Measurements from ENCODE around the gene AP1G2. TPM values are rescaled to one million over a fixed set of nuclear protein-coding genes. Genes with fewer than 3 reads are reported as not detected.

AP1G2 gene
- total and polyA plus RNA-seq, 2 of the 4 experiments (the other 2 are of a cell fraction), result 2.9 to 19.2 TPM

DNA sequence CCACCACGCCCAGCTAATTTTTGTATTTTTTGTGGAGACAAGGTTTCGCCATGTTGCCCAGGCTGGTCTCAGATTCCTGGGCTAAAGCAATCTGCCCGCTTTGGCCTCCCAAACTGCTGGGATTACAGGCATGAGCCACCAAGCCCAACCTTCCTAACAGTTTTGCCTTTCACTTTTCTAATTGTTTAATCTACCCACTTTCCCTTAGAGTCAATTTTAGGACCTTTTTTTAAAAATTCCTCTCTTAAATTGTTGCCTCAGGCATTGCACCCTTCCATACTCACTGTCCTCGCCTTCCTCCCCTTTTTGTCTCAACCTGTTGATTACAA lies 27.5 kb downstream of the AP1G2 start:
- intact Hi-C loops (cut with micrococcal nuclease), result no loop called here
- Histone ChIP-seq H3K9me1 (ENCODE audit: insufficient read depth, low read length) (no peaks in the 10 kb centered on the region), H4K8ac (ENCODE audit: low read depth in 2 of 2, low read length in 2 of 2) (no peak overlapping the region), H2AK5ac (ENCODE audit: low read depth, low read length) (no peak overlapping the region), H4K5ac (ENCODE audit: low read depth, low read length) (no peak overlapping the region), H3K18ac (ENCODE audit: low read depth, low read length) (no peak overlapping the region), H2AK9ac (replicated peaks; ENCODE audit: low read depth, low read length, poor library complexity) (no peak overlapping the region), H3K9ac (ENCODE audit: low read depth, low read length) (no peak overlapping the region), H2AFZ (replicated peaks; ENCODE audit: low read length, poor library complexity) (no peak overlapping the region), H4K20me1 (ENCODE audit: insufficient read depth, low read length) (no peaks in the 10 kb centered on the region; the same call in 1 of the 2 replicates), H3K56ac (ENCODE audit: extremely low read depth, insufficient read depth, low read length) (no peak overlapping the region), H3K27me3 (ENCODE audit: control insufficient read depth, insufficient read depth, low read length) (no peaks in the 10 kb centered on the region), H3K27ac (ENCODE audit: insufficient read depth, low read length) (no peak overlapping the region), H3K23ac (ENCODE audit: low read depth, low read length) (no peak overlapping the region), H3K79me1 (ENCODE audit: low read depth in 1 of 2, low read length in 2 of 2) (no peaks in the 10 kb centered on the region), H2BK5ac (ENCODE audit: low read depth, low read length, poor library complexity, severe bottlenecking) (no peak overlapping the region), H3K4me1 (ENCODE audit: control insufficient read depth, insufficient read depth, low read length) (peaks cover 6% of the 10 kb centered on the region), H3K4ac (ENCODE audit: low read depth, low read length) (no peak overlapping the region), H2BK20ac (ENCODE audit: low read depth, low read length) (no peak overlapping the region), H4K91ac (ENCODE audit: insufficient read depth, low read depth, low read length) (no peak overlapping the region), H2BK15ac (ENCODE audit: low read depth, low read length) (no peak overlapping the region), H3K14ac (replicated peaks; ENCODE audit: low read depth, low read length) (no peak overlapping the region), H2BK120ac (ENCODE audit: low read depth, low read length) (no peak overlapping the region), H3K36me3 (ENCODE audit: control insufficient read depth, insufficient read depth, low read length) (no peaks in the 10 kb centered on the region), H3K4me2 (ENCODE audit: low read depth, low read length) (no peak overlapping the region), H3K4me3 (ENCODE audit: insufficient read depth, low read depth, low read length) (no peak overlapping the region), H3K9me3 (ENCODE audit: control insufficient read depth, insufficient read depth, low read length) (no peaks in the 10 kb centered on the region)
- dilution Hi-C loops (cut with HindIII; ENCODE audit: low sequenced_read_pairs, unreplicated experiment), result no loop called here
- 100% methylated on average over 1 of the region's 4 CpGs; no CpG with 5 or more reads in 1 of the 2 experiments for WGBS, 2 experiments (ENCODE audit: extremely low coverage in 2 of 2, insufficient read length in 1 of 2)
- no TSS peak for BruUV-seq (replicated peaks)
- ATAC-seq (ENCODE audit: low read depth) (no peak), DNase-seq (no peak)
- TF ChIP-seq FOS (IDR thresholded peaks at IDR 0.05; ENCODE audit: low read depth, low read length), result no peak
- POLR2A ChIA-PET (ENCODE audit: unreplicated experiment), result no interaction called here
- CTCF ChIA-PET, result no interaction called here
- in situ Hi-C loops (cut with MboI; ENCODE audit: low sequenced_read_pairs), result no loop called here

All from IMR-90 (cell line).